SH-SY5Y (cell line): ENCODE measurements around the gene CTIF.
A peak's percentile ranks its signal among the peaks of the same experiment; 100 is the strongest.

Experiments used
- GATA2 ChIP-seq: IDR thresholded peaks from 2 replicates; pipeline ENCODE4 v1.6.1; 2011; ENCODE audit warnings: mild to moderate bottlenecking, low read depth, low read length
- GATA3 ChIP-seq: IDR thresholded peaks from 2 replicates; pipeline ENCODE4 v1.6.1; 2011; ENCODE audit warnings: low read depth, mild to moderate bottlenecking, low read length, moderate library complexity

CTIF gene

DNA sequence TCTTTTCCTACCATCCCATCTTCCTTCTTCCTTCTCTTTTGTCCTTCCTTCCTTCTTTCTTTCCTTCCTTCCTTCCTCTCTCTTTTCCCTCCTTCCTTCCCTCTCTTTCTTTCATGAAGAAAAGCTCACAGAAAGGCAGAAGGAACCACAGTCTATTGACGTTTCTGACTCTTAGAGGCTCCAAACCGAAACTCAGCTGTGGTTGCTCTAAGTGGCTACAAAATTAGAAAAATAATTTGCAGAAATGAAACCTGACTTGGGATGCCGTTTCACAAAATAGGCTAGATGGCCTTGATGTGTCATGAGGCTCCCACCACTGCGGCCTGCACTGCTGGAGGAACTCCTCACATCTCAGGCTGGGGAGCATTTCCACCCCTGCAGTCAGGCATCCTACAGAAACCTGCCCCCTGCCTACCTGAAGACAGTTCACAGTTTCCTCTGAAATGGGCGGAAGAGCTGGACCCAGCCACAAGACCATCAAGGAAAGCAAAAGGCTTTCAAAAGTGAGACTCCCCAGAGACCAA lies 246.3 kb downstream of the CTIF start:
- TF ChIP-seq GATA3 (no peak), GATA2 (no peak)

DNA sequence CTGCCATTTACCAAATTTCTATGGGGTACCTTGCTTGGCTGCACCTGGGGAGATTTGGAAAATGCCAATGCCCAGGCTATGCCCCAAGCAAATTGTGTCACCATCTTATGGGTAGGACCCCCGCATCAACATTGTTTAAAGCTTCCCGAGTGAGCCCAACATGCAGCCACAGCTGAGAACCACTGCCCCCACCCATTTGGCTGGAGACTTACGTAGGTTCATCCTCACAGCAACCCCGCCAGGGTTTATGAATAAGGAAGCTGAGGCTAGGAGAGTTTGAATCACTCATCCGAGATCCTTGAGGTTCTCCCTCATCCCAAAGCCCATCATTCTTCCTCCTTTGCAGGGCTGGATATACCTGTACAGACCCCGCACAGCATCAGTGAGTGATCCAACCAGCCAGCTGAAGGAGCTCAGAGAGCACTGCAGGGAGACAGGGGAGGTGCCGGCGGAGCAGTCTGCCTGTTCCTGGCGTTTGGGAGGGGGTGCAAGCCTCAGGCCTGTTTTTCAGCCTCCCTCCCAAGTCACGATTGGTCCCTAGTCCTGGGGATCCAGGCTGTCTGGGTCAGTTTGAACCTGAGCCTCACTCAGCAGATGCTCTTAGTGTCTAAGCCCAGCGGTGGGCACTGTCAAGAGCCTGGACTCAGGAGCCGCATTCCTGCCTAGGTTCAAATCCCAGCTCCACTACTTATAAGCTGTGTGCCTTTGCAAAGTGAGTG lies 247.1 kb downstream of the CTIF start:
- TF ChIP-seq GATA2 = no peak
- no peak for TF ChIP-seq GATA3

DNA sequence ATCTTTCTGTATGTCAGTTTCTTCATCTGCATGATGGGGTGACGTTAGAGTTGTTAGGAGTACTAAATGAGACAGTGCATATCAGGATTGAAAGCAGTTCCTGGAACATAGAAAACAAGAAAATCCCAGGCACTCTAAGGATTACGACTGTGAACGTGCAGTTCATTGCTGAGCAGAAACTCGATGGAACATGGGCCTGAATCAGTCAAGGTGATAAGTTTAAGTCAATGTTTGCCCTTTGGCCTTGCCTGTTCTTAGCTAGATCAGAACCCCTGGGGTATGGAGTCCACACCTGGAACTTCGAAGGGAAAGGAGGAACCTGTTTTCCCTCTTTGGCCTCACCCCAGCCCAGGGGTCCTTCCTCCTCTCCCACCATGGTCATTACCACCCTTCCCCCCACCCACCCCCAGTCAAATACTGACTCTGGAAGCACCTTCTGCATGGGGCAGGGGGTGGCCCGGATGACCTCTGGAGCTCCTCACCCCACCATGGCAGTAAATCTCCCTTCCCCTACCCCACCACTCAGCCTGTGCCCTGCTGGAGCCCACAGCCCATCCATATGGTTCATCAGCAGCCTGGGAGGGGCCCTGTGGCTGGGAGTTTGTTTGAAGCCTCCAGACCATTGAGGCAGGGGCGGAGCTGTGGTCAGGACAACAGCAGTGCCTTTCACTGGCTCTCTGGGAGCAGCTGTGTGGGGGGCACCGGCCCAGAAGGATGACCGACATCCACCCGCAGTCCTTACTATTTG lies 247.8 kb downstream of the CTIF start:
- TF ChIP-seq GATA2 = no peak
- TF ChIP-seq GATA3 = no peak

DNA sequence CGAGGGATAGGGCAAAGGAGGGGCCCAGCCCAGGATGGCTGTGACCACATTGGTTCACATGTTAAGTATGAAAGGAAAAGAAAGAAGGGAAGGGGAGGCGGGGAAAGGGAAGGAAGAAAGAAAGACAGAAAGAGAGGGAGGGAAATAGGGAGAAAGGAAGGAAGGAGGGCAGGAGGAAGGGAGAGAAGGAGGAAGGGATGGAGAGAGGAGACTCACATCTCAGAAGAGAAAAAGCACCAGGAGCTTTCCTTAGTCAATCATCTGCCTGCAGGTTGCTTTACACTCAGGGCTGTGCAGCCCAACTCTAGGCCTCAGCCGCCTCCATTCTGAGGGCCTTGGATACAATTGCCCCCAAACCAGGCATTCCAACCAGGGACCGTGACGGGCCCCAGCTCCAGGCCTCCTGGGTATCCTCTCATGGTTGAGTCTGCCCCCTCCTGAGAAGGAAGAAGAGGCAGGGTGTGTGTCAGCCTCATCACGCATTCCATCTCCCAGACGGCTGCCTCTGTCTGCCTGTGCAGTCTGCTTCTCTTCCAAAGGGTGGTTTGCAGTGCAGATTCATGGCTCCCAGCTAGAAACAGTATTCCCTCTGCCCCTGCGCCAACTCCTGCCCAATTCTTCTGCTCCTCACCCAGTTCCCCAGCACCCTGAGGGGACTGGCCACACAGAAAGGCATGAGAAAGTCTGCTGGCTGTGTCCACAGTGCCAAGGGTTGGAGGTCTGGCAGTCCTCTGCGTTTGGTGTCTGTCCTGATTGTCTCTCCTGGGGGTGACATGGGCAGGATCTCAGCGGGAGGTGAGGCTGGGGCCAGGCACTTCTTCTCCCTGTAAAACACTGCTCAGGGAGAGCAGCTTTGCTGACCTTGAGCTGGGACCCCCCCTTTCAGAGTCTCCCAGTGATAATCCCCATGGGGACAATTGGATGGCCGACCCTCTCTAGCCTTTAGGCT lies 248.6 kb downstream of the CTIF start:
- no peak for TF ChIP-seq GATA3
- peak; percentile 41 for TF ChIP-seq GATA2

DNA sequence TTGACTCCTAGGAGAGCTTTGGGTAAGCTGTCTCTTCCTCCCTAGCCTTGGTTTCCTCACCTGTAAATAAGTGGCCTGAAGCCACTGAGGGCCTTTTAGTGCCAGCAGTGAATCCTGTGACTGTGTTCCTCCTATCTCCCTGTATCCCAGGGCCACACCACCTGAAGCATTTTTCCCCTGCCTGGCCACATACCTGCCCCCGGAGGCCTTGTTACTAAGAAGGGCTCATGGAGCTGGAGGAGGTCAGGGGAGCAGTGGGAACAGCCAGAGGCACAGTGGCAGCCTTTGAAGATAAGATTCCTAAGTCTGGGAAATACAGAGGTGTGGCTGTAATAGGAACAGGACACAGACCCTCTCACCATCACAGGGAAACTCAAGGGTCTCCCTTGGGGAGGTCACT lies 249.5 kb downstream of the CTIF start:
- no peak for TF ChIP-seq GATA2

DNA sequence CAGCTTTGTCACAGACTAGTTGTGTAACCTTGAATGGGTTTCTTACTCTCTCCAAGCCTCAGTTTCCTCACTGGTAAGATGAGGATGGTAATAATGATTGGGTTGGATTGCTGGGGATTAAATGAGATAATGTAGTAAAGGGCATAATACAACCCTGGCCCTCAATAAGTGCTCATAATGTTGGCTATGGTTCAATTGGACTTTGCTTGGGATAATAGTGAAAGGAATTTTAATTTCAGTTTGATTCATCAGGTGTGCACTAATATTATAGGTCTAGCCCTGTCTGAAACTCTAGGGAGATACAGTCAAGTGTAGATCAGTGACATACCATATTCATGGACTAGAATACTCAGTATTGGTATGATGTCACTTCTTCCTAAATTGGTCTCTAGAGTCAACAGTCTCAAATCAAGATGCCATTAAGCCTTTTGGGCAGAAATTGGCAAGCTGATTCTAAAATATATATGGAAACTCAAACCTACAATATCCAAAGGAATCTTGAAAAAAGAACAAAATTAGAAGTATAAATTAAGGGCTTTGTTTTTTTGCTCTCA lies 250.5 kb downstream of the CTIF start:
- TF ChIP-seq GATA3 (no peak), GATA2 (no peak)

DNA sequence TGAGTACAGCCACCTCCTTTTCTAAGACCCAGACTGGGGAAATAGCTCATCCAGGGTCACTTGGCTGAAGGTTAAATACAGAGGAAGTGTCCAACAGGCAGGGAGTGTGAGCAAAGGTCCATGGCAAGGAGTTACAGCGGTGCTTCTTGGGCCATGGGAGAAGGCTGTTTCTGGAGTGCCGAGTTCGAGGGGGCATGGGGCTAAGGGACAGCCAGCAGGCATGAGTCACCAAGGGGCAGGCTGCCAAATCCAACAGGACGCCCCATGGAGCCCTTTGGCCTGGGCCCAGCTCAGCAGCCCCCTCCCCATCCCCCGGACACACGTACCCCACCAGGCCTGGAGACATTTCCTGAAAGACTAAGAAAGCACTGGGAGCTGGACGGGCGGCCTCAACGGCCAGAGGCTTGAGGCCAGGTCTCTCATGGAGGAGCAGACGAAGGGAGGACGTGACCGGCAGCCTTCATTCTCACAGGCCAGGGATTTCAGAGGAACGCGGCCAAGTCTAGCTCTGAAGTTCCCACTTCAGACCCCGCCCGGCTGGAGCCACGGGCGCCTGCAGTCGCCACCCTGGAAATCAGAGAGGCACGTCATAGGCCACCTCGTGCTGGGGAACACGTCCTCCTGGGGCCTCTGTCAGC lies 251.5 kb downstream of the CTIF start:
- TF ChIP-seq GATA3 (no peak), GATA2 (no peak)

DNA sequence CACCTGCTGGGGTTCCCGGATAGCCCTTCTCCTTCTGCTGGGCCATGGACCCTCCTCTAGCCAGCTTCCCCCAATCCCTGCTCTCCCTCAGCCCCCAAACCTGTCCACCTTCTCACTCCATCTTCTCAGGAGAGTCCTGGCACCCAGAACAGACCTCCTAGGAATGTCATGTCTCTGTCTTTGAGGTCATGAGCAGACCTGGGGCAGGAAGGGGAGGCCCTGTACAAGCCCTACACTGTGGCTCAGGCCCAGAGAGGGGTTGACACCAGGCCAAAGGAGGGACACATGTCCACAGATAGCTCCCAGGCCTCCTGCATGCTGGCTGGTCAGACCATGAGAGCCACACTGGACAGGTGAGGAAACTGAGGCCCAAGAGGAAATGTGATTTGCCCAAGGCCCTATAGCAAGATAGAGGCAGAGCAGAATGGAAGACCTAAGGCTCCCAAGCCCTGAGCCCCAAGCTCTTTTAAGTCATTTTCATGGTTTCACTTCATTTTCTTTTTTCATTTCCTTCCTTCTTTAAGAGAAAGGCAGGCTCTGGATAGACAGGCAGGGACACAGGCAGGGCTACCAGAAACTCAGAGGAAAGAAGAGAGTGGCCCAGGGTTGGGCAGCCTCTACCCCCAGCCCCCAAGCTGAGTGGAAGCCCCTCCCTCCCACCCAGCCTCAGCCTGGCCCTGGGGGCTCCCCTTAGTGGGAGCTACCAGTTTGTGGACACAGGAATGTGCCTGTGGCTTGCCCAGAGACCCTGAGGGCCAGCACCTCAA lies 252.2 kb downstream of the CTIF start:
- TF ChIP-seq GATA3 (no peak), GATA2 (no peak)

DNA sequence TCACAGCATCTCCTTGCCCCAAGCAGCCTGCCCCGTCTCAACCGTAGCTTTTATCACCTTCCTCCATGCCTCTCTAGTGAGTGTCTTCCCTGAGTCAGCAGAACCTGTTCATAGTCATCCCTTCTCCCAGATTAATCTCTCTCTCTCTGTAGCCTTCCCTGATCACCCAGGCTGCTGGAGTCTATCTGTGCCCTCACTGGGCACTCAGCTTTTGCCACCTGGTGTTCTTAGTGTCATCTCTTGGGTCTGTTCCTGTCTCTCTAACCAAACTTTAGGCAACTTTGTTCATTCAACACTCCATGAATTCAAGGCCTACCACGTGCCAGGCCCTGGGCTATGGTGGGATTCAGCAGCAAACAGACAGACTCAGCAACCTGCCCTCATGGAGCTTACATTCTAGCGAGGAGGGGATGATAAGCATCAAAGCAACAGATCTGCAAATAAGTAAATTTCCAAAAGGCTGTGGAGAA lies 252.8 kb downstream of the CTIF start:
- TF ChIP-seq GATA2 (no peak), GATA3 (no peak)

DNA sequence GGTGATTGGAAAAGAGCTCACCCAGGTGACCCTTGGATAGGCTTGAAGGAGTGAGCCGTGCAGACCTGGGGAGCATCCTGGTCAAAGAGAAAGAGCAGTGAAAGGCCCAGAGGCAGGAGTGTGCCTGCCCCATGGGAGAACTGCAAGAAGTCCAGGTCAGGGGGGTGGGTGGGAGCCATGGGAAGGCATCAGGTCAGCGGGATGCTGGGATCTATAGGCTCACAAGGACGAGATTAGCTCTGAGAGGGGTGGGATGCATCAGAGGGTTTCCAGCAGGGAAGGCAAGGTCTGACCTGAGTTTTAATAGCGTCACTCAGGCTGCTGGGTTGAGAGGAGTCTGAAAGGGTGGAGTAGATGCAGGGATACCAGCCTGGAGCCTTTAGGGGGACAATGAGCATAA lies 253.3 kb downstream of the CTIF start:
- no peak for TF ChIP-seq GATA3
- no peak for TF ChIP-seq GATA2

DNA sequence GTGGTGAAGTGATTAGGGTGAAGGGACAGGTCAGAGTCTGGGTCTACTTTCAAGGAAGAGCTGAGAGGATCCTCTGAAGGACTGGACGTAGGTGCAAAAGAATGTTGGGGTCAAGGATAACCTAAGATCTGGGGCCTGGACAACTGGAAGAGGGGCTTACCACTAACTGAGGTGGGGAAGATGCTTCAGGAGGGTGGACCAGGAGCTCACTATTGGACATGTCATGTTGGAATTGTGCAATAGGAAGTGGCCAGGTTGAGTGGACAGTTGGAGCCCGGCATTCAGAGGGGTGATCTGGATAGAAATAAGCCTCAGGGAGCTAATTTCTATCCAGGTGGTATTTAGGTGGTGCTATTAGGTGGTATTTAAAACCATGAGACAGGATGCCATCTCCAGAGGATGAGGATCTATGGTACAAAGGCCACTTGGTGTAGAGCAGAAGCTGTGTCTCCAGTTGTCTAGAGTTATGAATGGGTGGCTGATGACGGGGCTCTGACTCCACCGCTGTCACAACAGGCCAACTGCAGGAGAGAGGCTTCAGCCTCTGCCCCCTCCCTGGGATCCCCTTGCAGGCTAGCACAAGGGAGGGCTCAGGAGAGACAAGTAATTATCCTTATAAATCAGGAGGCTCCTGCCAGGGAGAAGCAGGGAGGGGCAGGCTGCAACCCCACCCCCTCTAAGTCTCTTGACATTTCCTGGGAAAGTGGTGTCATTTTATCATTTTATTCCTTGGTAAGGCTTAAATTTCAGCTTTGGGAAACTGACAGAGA lies 254.0 kb downstream of the CTIF start:
- TF ChIP-seq GATA2 = no peak
- no peak for TF ChIP-seq GATA3
